Cardiac muscle cell (in vitro differentiated cells and primary cell): ENCODE data around the gene USP10. TPM values are rescaled to one million over a fixed set of nuclear protein-coding genes. Genes with fewer than 3 reads are reported as not detected.
A peak's percentile ranks its signal among the peaks of the same experiment; 100 is the strongest.

Source experiments
- DNase-seq, 2 donors: peaks; one replicate each; pipeline versions ENCODE4 v3.0.0 to v3.0.0-alpha.2; 2010 to 2017; ENCODE audit warnings: low read depth in 1 of 2, low spot score in 1 of 2
- H3K27ac ChIP-seq: fragments of 200-600 bp; sonication (generic); 2 replicates; pipeline ENCODE4 v1.5.1; 2016
- H3K27me3 ChIP-seq: fragments of 200-600 bp; sonication (generic); 2 replicates; pipeline ENCODE4 v1.6.0; 2016; ENCODE audit warnings: control low read depth
- H3K36me3 ChIP-seq: fragments of 200-600 bp; sonication (generic); 2 replicates; pipeline ENCODE4 v1.5.1; 2016; ENCODE audit warnings: control low read depth
- H3K4me1 ChIP-seq: fragments of 200-600 bp; sonication (generic); 2 replicates; pipeline ENCODE4 v1.8.1; 2017; ENCODE audit warnings: low read depth, mild to moderate bottlenecking, mixed run types
- H3K4me3 ChIP-seq: fragments of 200-600 bp; sonication (generic); 2 replicates; pipeline ENCODE4 v1.5.1; 2016; ENCODE audit warnings: mild to moderate bottlenecking
- H3K9me3 ChIP-seq: fragments of 200-600 bp; sonication (generic); 2 replicates; pipeline ENCODE4 v1.5.1; 2017; ENCODE audit warnings: low read depth, mild to moderate bottlenecking, control low read depth
- CTCF ChIP-seq: IDR thresholded peaks from 2 replicates; pipeline ENCODE4 v1.5.1; 2012; ENCODE audit warnings: low read depth, mild to moderate bottlenecking, low read length
- polyA plus RNA-seq: library from polyadenylated mRNA; unstranded; fragments of >200 nt; fragmentation: Nextera tagmentation; extraction: Ambion mirVana; gene quantifications from 2 replicates; pipeline ENCODE4 v1.2.1, GENCODE V29; 2016
- total RNA-seq: library from RNA; depleted of rRNA; stranded (reverse); fragments of >200 nt; gene quantifications from 2 replicates; pipeline ENCODE4 v1.2.3, GENCODE V29; 2016

Gene USP10
- total and polyA plus RNA-seq, 2 experiments from 2014 or later: 91.9 to 100.0 TPM

GRCh38 chr16:84804326-84804725 lies 104.5 kb downstream of the USP10 start:
- no peak for DNase-seq
- no peak for TF ChIP-seq CTCF
- no peaks in the 10 kb centered on the region for H3K27me3 ChIP-seq

GRCh38 chr16:84806256-84806889 lies 106.6 kb downstream of the USP10 start:
- H3K27me3 ChIP-seq: no peaks in the 10 kb centered on the region
- TF ChIP-seq CTCF: no peak
- H3K9me3 ChIP-seq: no peaks in the 10 kb centered on the region
- H3K36me3 ChIP-seq: no peaks in the 10 kb centered on the region
- H3K27ac ChIP-seq: no peak overlapping the region
- H3K4me1 ChIP-seq: no peaks in the 10 kb centered on the region
- H3K4me3 ChIP-seq: no peak overlapping the region
- DNase-seq: peak in 1 of 2 donors; percentile 89

More at GRCh38 chr16:84804326-84804725, 104.5 kb downstream of the USP10 start:
- no peak overlapping the region for H3K4me3 ChIP-seq
- no peaks in the 10 kb centered on the region for H3K36me3 ChIP-seq
- H3K27ac ChIP-seq: no peak overlapping the region
- no peaks in the 10 kb centered on the region for H3K9me3 ChIP-seq
- no peaks in the 10 kb centered on the region for H3K4me1 ChIP-seq

GRCh38 chr16:84806890-84807258 lies 107.1 kb downstream of the USP10 start:
- TF ChIP-seq CTCF: no peak
- Histone ChIP-seq H3K36me3 (no peaks in the 10 kb centered on the region), H3K9me3 (no peaks in the 10 kb centered on the region), H3K27ac (no peak overlapping the region), H3K27me3 (no peaks in the 10 kb centered on the region), H3K4me1 (no peaks in the 10 kb centered on the region), H3K4me3 (no peak overlapping the region)
- DNase-seq: no peak

GRCh38 chr16:84807776-84808175 lies 108.0 kb downstream of the USP10 start:
- DNase-seq: no peak
- TF ChIP-seq CTCF: no peak
- Histone ChIP-seq H3K27ac (no peak overlapping the region), H3K9me3 (no peaks in the 10 kb centered on the region), H3K4me1 (no peaks in the 10 kb centered on the region), H3K4me3 (no peak overlapping the region), H3K27me3 (no peaks in the 10 kb centered on the region), H3K36me3 (no peaks in the 10 kb centered on the region)

GRCh38 chr16:84808826-84809225 lies 109.0 kb downstream of the USP10 start:
- Histone ChIP-seq H3K9me3 (no peaks in the 10 kb centered on the region), H3K4me3 (no peak overlapping the region), H3K27ac (no peak overlapping the region), H3K4me1 (no peaks in the 10 kb centered on the region), H3K36me3 (no peaks in the 10 kb centered on the region), H3K27me3 (no peaks in the 10 kb centered on the region)
- TF ChIP-seq CTCF: no peak
- DNase-seq: no peak
